ENCODE results near the gene IL1R2. TPM values are rescaled to one million over a fixed set of nuclear protein-coding genes. Genes with fewer than 3 reads are reported as not detected.
"Not testable (repeated sequence)": the region's sequence is repeated elsewhere in the genome, so short reads cannot be mapped to it uniquely, and the experiment has no call there.

Gene IL1R2
- total RNA-seq, 4 donors from 2014 or later: 55.3 to 103 (median 80.7) TPM

GRCh38 chr2:102066554-102066953 lies 74.8 kb downstream of the IL1R2 start:
- no peak for TF ChIP-seq POLR2AphosphoS5 (IDR thresholded peaks at IDR 0.05)
- TF ChIP-seq POLR2A (IDR thresholded peaks at IDR 0.05): no peak
- TF ChIP-seq CTCF (IDR thresholded peaks at IDR 0.05): no peak
- TF ChIP-seq EP300 (IDR thresholded peaks at IDR 0.05): no peak
- H3K4me1 ChIP-seq: peaks cover 50% of the 10 kb centered on the region
- 74% methylated on average over 6 of the region's 6 CpGs for WGBS

GRCh38 chr2:102068126-102068525 lies 76.4 kb downstream of the IL1R2 start:
- not testable (repeated sequence) for H3K36me3 ChIP-seq; H3K4me3 ChIP-seq; H3K27me3 ChIP-seq; H3K9me3 ChIP-seq; DNase-seq (ENCODE audit: low spot score in 2 of 2); H3K27ac ChIP-seq
- H3K4me1 ChIP-seq: peaks cover 36% of the 10 kb centered on the region

More at GRCh38 chr2:102066554-102066953, 74.8 kb downstream of the IL1R2 start:
- no peak overlapping the region for H3K27ac ChIP-seq
- no peak for DNase-seq (ENCODE audit: low spot score in 2 of 2)
- no peaks in the 10 kb centered on the region for H3K9me3 ChIP-seq
- no peak overlapping the region for H3K4me3 ChIP-seq
- H3K27me3 ChIP-seq: no peaks in the 10 kb centered on the region
- no peaks in the 10 kb centered on the region for H3K36me3 ChIP-seq

- Histone ChIP-seq H3K4me3 (no peak overlapping the region), H3K27ac (no peak overlapping the region), H3K36me3 (no peaks in the 10 kb centered on the region), H3K9me3 (no peaks in the 10 kb centered on the region), H3K4me1 (peaks cover 23% of the 10 kb centered on the region), H3K27me3 (no peaks in the 10 kb centered on the region)
- no peak for DNase-seq (ENCODE audit: low spot score in 2 of 2)
- TF ChIP-seq CTCF (IDR thresholded peaks at IDR 0.05): no peak
- TF ChIP-seq POLR2AphosphoS5 (IDR thresholded peaks at IDR 0.05): no peak
- TF ChIP-seq POLR2A (IDR thresholded peaks at IDR 0.05): no peak
- TF ChIP-seq EP300 (IDR thresholded peaks at IDR 0.05): no peak
- WGBS: 89% methylated on average over 8 of the region's 8 CpGs
Measured at GRCh38 chr2:102069311-102069974, 77.7 kb downstream of the IL1R2 start.

- no peaks in the 10 kb centered on the region for H3K27me3 ChIP-seq
- H3K36me3 ChIP-seq: no peaks in the 10 kb centered on the region
- no peaks in the 10 kb centered on the region for H3K9me3 ChIP-seq
- peak overlapping the region; percentile 39 for H3K27ac ChIP-seq
- peaks cover 16% of the 10 kb centered on the region for H3K4me1 ChIP-seq
- TF ChIP-seq POLR2AphosphoS5 (IDR thresholded peaks at IDR 0.05) (no peak), POLR2A (IDR thresholded peaks at IDR 0.05) (no peak), EP300 (IDR thresholded peaks at IDR 0.05) (no peak), CTCF (IDR thresholded peaks at IDR 0.05) (no peak)
- 29% methylated on average over 8 of the region's 8 CpGs for WGBS
- DNase-seq (ENCODE audit: low spot score in 2 of 2): peak in 1 of 2 donors; percentile 92
- H3K4me3 ChIP-seq: no peak overlapping the region
Measured at GRCh38 chr2:102070058-102070642, 78.4 kb downstream of the IL1R2 start.

GRCh38 chr2:102072741-102073140 lies 81.0 kb downstream of the IL1R2 start:
- peaks cover 9% of the 10 kb centered on the region for H3K4me1 ChIP-seq
- no peaks in the 10 kb centered on the region for H3K27me3 ChIP-seq
- DNase-seq (ENCODE audit: low spot score in 2 of 2): no peak
- no peaks in the 10 kb centered on the region for H3K9me3 ChIP-seq
- WGBS: 95% methylated on average over 5 of the region's 5 CpGs
- H3K4me3 ChIP-seq: no peak overlapping the region
- no peaks in the 10 kb centered on the region for H3K36me3 ChIP-seq
- H3K27ac ChIP-seq: no peak overlapping the region
- TF ChIP-seq POLR2AphosphoS5 (IDR thresholded peaks at IDR 0.05) (no peak), POLR2A (IDR thresholded peaks at IDR 0.05) (no peak), EP300 (IDR thresholded peaks at IDR 0.05) (no peak), CTCF (IDR thresholded peaks at IDR 0.05) (no peak)

Data from suprapubic skin (tissue), 4 donors.